Choroid plexus epithelial cell (primary cell): ENCODE data around the gene WBP1L.

Experiments used
- DNase-seq: peaks from one replicate; pipeline ENCODE4 v3.0.0-alpha.2; 2010; ENCODE audit warnings: low read depth
- H3K4me3 ChIP-seq: 2 replicates; pipeline ENCODE4 v1.5.1; 2011; ENCODE audit warnings: low read depth, mild to moderate bottlenecking, control low read depth, low read length, moderate library complexity
- TF ChIP-seq, protein P1 (sequence below): conservative IDR thresholded peaks from 2 replicates; pipeline ENCODE4 v1.5.1; 2011; ENCODE audit warnings: low read depth, mild to moderate bottlenecking, control low read depth, inconsistent platforms, low read length, moderate library complexity

WBP1L gene

GRCh38 chr10:102743078-102743587, 615 bp upstream of the WBP1L start:
- TF ChIP-seq, protein P1, sequence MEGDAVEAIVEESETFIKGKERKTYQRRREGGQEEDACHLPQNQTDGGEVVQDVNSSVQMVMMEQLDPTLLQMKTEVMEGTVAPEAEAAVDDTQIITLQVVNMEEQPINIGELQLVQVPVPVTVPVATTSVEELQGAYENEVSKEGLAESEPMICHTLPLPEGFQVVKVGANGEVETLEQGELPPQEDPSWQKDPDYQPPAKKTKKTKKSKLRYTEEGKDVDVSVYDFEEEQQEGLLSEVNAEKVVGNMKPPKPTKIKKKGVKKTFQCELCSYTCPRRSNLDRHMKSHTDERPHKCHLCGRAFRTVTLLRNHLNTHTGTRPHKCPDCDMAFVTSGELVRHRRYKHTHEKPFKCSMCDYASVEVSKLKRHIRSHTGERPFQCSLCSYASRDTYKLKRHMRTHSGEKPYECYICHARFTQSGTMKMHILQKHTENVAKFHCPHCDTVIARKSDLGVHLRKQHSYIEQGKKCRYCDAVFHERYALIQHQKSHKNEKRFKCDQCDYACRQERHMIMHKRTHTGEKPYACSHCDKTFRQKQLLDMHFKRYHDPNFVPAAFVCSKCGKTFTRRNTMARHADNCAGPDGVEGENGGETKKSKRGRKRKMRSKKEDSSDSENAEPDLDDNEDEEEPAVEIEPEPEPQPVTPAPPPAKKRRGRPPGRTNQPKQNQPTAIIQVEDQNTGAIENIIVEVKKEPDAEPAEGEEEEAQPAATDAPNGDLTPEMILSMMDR = no peak
- no peak overlapping the region for H3K4me3 ChIP-seq

GRCh38 chr10:102744374-102745051, 765 bp downstream of the WBP1L start:
- peak; percentile 30 for DNase-seq
- H3K4me3 ChIP-seq = peak overlapping the region; percentile 97
- TF ChIP-seq, protein P1 = no peak

More at GRCh38 chr10:102743078-102743587, 615 bp upstream of the WBP1L start:
- no peak for DNase-seq

- H3K4me3 ChIP-seq = peak overlapping the region; percentile 97
- DNase-seq = no peak
- TF ChIP-seq, protein P1 = no peak
Measured at GRCh38 chr10:102745157-102745556, 1.4 kb downstream of the WBP1L start.

DNA sequence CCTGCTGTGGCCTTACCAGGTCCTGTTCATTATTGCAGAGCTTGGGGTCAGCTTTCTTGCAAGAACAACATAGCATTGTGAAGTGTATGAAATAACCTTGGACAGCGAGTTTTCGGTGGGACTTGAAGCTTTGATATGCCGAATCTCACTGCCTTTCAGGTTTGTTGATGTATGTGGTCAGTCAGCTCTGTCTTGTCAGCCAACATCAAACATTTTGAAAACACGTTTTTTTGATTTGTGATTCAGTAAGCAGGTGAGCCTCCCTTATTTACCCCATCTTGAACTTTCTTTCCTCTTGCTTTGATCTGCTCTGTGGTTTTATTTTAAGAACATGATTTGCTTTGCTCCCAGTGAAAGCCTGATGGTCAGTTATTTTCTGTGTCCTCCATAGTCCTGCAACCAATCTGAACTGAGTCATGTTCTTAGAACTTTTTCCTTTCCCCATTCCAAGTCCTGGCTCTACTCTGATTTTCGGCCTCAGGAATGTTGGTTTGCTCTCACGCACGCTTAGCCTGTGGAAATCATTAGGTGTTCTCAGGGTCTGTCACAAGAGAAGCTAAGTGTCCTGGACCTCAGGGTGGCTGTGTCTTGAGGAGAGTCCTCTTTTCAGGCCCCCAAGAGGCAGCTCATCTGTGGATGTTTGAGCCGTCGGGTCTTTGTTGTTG, 8.7 kb downstream of the WBP1L start:
- DNase-seq = peak; percentile 67

DNA sequence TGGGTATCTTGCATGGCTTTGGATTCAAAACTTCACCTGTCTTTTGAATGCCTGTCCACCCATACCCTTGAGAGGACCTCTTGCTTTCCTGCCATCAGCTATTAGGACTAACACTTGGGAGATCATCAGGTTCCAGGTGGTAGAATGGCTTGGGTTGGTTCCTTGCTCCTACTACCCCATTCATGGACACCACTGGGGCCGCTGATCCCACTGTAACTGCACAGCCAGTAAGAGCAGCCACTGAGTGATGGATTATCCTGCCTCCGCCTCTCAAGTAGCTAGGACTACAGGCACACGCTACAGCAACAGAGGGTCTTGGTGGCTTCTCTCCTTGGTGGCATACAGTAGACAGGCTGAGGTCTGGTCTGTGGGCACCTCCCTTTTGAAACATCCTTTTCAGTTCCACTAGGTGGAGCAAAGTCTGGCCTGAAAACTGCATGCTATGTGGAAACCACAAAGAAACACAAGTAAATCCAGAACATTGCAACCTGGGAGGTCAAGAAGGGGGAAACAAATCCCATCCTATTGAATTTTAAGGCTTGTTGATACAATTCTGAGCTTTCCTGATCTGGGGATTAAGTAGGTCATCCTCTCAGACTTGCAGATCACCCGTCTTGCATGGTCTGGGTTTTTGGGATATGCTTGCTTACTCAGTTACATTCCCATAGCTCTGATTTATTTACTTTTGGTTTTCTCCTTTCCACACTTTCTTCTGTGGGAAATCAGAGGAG, 9.4 kb downstream of the WBP1L start:
- TF ChIP-seq, protein P1 = peak; percentile 85
- peak; percentile 89 for DNase-seq
- H3K4me3 ChIP-seq = no peak overlapping the region

More for the DNA sequence above, 8.7 kb downstream of the WBP1L start:
- TF ChIP-seq, protein P1 = no peak
- no peak overlapping the region for H3K4me3 ChIP-seq

DNA sequence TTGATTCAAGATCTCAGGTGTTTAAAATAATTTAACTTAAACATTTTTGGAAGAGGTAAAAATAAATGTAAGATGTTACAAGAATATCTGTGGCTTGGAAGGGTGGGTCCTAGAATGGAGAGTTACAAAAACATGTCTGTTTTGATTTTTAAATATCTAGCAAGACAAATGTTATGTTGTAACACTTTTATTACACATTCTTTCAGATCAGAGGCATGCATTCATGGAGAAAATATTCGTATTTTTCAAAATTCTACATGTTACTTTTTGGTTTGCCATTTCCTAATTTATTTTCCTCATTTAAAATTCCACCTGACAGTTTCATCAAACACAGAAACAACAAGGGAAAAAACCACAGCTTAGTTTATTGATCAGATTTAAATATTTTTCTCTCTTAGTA, 10.0 kb downstream of the WBP1L start:
- H3K4me3 ChIP-seq = no peak overlapping the region
- DNase-seq = no peak
- TF ChIP-seq, protein P1 = no peak
